T-cell (primary cell): ENCODE measurements around the gene FRMD5. TPM values are rescaled to one million over a fixed set of nuclear protein-coding genes. Genes with fewer than 3 reads are reported as not detected.

ENCODE experiments used
- ATAC-seq, 4 experiments: fragments of 200-7000 bp in 3 of 4; fragments of 150-1000 bp in 1 of 4; cut with Tn5 transposase; replicated peaks in 1 of 4; 1 replicate in 3 of 4; 2 replicates in 1 of 4; pipeline ENCODE4 v1.10.0; 2021; ENCODE audit warnings: moderate library complexity in 3 of 4, mild to moderate bottlenecking in 2 of 4, moderate number of reproducible peaks in 1 of 4
- CTCF ChIA-PET, 2 donors: fragments of 300-600 bp; sonication (Branson Sonifier 250); formaldehyde crosslinking; loops; one replicate each; lab custom pipeline; 2022; ENCODE audit warnings: antibody characterized with exemption in 2 of 2; lab: Charles Lee
- POLR2A ChIA-PET, 2 donors: fragments of 300-600 bp; sonication (Branson Sonifier 250); formaldehyde crosslinking; loops; one replicate each; lab custom pipeline; 2022; ENCODE audit warnings: antibody characterized with exemption in 2 of 2; lab: Charles Lee
- DNase-seq, 35 experiments: peaks; one replicate each; pipeline versions ENCODE4 v3.0.0 to v3.0.0-alpha.2; 2013 to 2023
- H3K27ac ChIP-seq: one replicate; pipeline ENCODE4 v1.5.1; 2013; ENCODE audit warnings: low read length
- H3K27me3 ChIP-seq, 2 experiments: replicated peaks in 1 of 2; 1 replicate in 1 of 2; 2 replicates in 1 of 2; pipeline versions ENCODE4 v1.6.1 to v1.7.0; 2013; ENCODE audit warnings: low read length in 1 of 2, mixed read lengths in 1 of 2; ENCODE audit not compliant: control insufficient read depth in 2 of 2, insufficient read depth in 2 of 2; ENCODE audit errors: extremely low read depth in 1 of 2
- H3K36me3 ChIP-seq, 2 donors: 1 replicate in 1 of 2; 2 replicates in 1 of 2; pipeline versions ENCODE4 v1.6.1 to v1.7.0; 2013; ENCODE audit warnings: low read length in 1 of 2; ENCODE audit not compliant: control insufficient read depth in 2 of 2, insufficient read depth in 1 of 2; ENCODE audit errors: extremely low read depth in 1 of 2
- H3K4me1 ChIP-seq, 2 experiments: 1 replicate in 1 of 2; 2 replicates in 1 of 2; pipeline versions ENCODE4 v1.6.1 to v1.7.0; 2013; ENCODE audit warnings: low read length in 2 of 2, mixed read lengths in 1 of 2; ENCODE audit not compliant: insufficient read depth in 2 of 2, control insufficient read depth in 1 of 2; ENCODE audit errors: extremely low read depth in 1 of 2
- H3K4me3 ChIP-seq, 2 donors: 1 replicate in 1 of 2; 2 replicates in 1 of 2; pipeline versions ENCODE4 v1.5.1 to v1.7.0; 2013; ENCODE audit warnings: mild to moderate bottlenecking in 2 of 2, low read length in 1 of 2, moderate library complexity in 1 of 2; ENCODE audit not compliant: control insufficient read depth in 1 of 2; ENCODE audit errors: extremely low read depth in 1 of 2
- H3K9me3 ChIP-seq: 2 replicates; pipeline ENCODE4 v1.7.0; 2013
- H3K27ac Mint-ChIP-seq, 2 donors: one replicate each; pipeline ENCODE4 v1.8.0; 2020 to 2021; ENCODE audit warnings: mild to moderate bottlenecking in 2 of 2, mixed read lengths in 2 of 2
- H3K27me3 Mint-ChIP-seq, 2 donors: one replicate each; pipeline ENCODE4 v1.8.0; 2021 to 2022; ENCODE audit warnings: mixed read lengths in 2 of 2
- H3K36me3 Mint-ChIP-seq: one replicate; pipeline ENCODE4 v1.8.0; 2021; ENCODE audit warnings: mixed read lengths
- H3K4me1 Mint-ChIP-seq, 3 donors: one replicate each; pipeline ENCODE4 v1.8.0; 2020 to 2022; ENCODE audit warnings: mixed read lengths in 3 of 3, mild to moderate bottlenecking in 1 of 3
- H3K4me3 Mint-ChIP-seq, 3 donors: one replicate each; pipeline ENCODE4 v1.8.0; 2020 to 2022; ENCODE audit warnings: mild to moderate bottlenecking in 3 of 3, mixed read lengths in 3 of 3, moderate library complexity in 3 of 3
- H3K9me3 Mint-ChIP-seq, 3 donors: one replicate each; pipeline ENCODE4 v1.8.0; 2020 to 2022; ENCODE audit warnings: mixed read lengths in 3 of 3
- WGBS: methylation state at CpG from one replicate; pipeline ENCODE4 v1.1.5; 2013; ENCODE audit warnings: missing lambda C conversion rate; ENCODE audit not compliant: insufficient coverage; 5-methylcytosine and 5-hydroxymethylcytosine counted together
- total RNA-seq, 35 experiments: library from RNA in 6 of 35; stranded (reverse) in 6 of 35; fragments of 120-200 nt in 1 of 35; gene quantifications; one replicate each; pipeline versions ENCODE4 v1.2.1 to v1.2.4 and lab custom pipeline; 2013 to 2026

The FRMD5 gene
- total RNA-seq, 5 donors from 2014 or later (not counting 1 experiment from before 2014, with no cell fraction given) = 0.09 to 0.26 (median 0.23) TPM; not detected in 2

GRCh38 chr15:43879386-43880355 lies 315.4 kb downstream of the FRMD5 start:
- Histone ChIP-seq H3K36me3 (no peaks in the 10 kb centered on the region), H3K27me3 (no peaks in the 10 kb centered on the region), H3K27ac (no peak overlapping the region), H3K4me1 (no peaks in the 10 kb centered on the region), H3K4me3 (no peak overlapping the region), H3K9me3 (no peaks in the 10 kb centered on the region)
- Mint-ChIP-seq H3K27me3 (no peaks in the 10 kb centered on the region), H3K9me3 (no peaks in the 10 kb centered on the region), H3K4me1 (no peaks in the 10 kb centered on the region), H3K27ac (no peak overlapping the region), H3K4me3 (no peak overlapping the region), H3K36me3 (peaks cover 13% of the 10 kb centered on the region)
- CTCF ChIA-PET = no interaction called here
- DNase-seq (no peak), ATAC-seq (no peak)
- POLR2A ChIA-PET = no interaction called here
- 97% methylated on average over 11 of the region's 15 CpGs for WGBS

DNA sequence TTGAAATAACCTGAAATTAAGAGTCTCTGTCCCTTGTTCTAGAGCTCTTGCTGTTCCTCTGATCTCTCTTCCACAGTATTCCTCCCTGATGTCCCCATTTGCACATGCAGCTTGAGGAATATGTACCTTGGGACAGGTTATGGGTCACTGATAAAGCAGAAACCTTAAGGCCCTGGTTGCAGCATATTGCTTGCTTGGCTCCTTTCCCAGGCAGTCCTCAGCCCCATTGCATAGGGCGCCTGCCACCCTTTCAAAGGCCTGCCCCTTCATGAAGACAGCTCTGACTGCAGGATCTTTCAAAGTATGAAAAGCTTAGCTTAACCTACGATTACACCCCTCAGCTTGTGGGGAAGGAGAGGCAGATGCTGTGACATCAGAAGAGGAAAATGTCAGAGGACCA lies 316.6 kb downstream of the FRMD5 start:
- no peaks in the 10 kb centered on the region for H3K4me1 ChIP-seq
- Mint-ChIP-seq H3K4me3 (no peak overlapping the region), H3K4me1 (no peaks in the 10 kb centered on the region), H3K27me3 (no peaks in the 10 kb centered on the region), H3K9me3 (no peaks in the 10 kb centered on the region), H3K27ac (no peak overlapping the region), H3K36me3 (peaks cover 17% of the 10 kb centered on the region)
- no peaks in the 10 kb centered on the region for H3K9me3 ChIP-seq
- CTCF ChIA-PET = no interaction called here
- H3K27ac ChIP-seq = no peak overlapping the region
- H3K27me3 ChIP-seq = no peaks in the 10 kb centered on the region
- peaks cover 0 to 2% of the 10 kb centered on the region in 2 donors for H3K36me3 ChIP-seq
- no peak overlapping the region for H3K4me3 ChIP-seq
- 100% methylated on average over 1 of the region's 2 CpGs for WGBS
- DNase-seq (no peak), ATAC-seq (no peak)
- POLR2A ChIA-PET = no interaction called here

DNA sequence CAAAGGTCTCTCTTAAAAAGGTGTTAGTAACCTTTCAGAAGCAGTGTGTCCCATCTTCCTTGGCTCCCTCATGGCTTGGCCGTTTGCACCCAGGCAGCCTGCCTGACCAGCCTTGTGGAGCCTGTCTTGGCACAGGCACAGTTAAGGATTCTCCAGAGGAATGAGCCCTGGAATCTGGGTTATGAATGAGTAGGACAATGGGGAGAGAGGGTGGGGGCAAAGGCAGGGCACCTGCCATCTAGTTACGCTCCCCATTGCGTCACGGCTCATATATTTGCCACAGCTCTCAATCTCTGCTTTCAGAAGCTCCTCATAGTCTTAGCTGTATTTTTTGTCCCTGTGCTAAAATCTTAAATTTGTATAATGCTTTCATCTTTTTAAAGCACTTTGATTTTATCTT lies 317.7 kb downstream of the FRMD5 start:
- DNase-seq (no peak), ATAC-seq (no peak)
- Mint-ChIP-seq H3K4me1 (no peaks in the 10 kb centered on the region), H3K4me3 (no peak overlapping the region), H3K27ac (no peak overlapping the region), H3K27me3 (no peaks in the 10 kb centered on the region), H3K36me3 (peaks cover 18% of the 10 kb centered on the region), H3K9me3 (no peaks in the 10 kb centered on the region)
- H3K27ac ChIP-seq = no peak overlapping the region
- ChIA-PET POLR2A (no interaction called here), CTCF (no interaction called here)
- 100% methylated on average over 1 of the region's 4 CpGs for whole genome bisulfite sequencing
- peaks cover 0 to 2% of the 10 kb centered on the region in 2 donors for H3K36me3 ChIP-seq
- no peaks in the 10 kb centered on the region for H3K27me3 ChIP-seq
- no peaks in the 10 kb centered on the region for H3K4me1 ChIP-seq
- H3K4me3 ChIP-seq = no peak overlapping the region
- no peaks in the 10 kb centered on the region for H3K9me3 ChIP-seq

DNA sequence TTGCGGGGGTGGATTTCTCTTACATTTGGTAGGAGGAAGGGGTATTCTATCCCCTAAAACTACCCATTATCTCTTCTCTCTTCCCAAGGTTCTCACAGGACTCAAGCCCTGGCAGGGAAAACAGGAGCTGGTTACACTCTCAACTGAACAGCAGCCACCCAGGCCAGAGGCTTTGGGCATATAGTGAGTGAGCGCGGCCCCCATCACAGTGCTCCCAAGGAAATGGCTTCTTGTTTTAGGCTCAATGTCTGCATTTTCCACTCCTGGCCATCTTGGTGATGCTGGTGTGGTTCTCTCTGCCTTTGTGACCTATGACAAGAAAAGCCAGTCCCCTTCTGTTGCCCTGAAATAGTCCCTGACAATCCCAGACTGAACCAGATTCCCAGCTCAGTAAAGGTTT lies 318.2 kb downstream of the FRMD5 start:
- ChIA-PET CTCF (interaction anchor here in 1 of 2 donors (0.6 kb wide), 1 partner anchor 21 kb away, joined by 7 read pairs; no protein-coding TSS in a partner anchor), POLR2A (no interaction called here)
- no peaks in the 10 kb centered on the region for H3K9me3 ChIP-seq
- no peaks in the 10 kb centered on the region for H3K27me3 ChIP-seq
- Mint-ChIP-seq H3K36me3 (peaks cover 22% of the 10 kb centered on the region), H3K4me1 (no peaks in the 10 kb centered on the region), H3K4me3 (no peak overlapping the region), H3K27ac (no peak overlapping the region), H3K9me3 (no peaks in the 10 kb centered on the region), H3K27me3 (no peaks in the 10 kb centered on the region)
- H3K4me1 ChIP-seq = no peaks in the 10 kb centered on the region
- no peak for DNase-seq
- H3K4me3 ChIP-seq = no peak overlapping the region
- peaks cover 0 to 2% of the 10 kb centered on the region in 2 donors for H3K36me3 ChIP-seq
- WGBS = 100% methylated on average over 2 of the region's 3 CpGs
- ATAC-seq = no peak
- no peak overlapping the region for H3K27ac ChIP-seq

GRCh38 chr15:43873651-43874050 lies 321.4 kb downstream of the FRMD5 start:
- no peak for DNase-seq
- H3K27ac Mint-ChIP-seq = no peak overlapping the region
- H3K4me3 Mint-ChIP-seq = no peak overlapping the region
- H3K27me3 Mint-ChIP-seq = no peaks in the 10 kb centered on the region
- H3K36me3 ChIP-seq = peaks cover 0 to 5% of the 10 kb centered on the region in 2 donors
- no peaks in the 10 kb centered on the region for H3K27me3 ChIP-seq
- ChIA-PET CTCF (no interaction called here), POLR2A (no interaction called here)
- no peak overlapping the region for H3K27ac ChIP-seq
- peaks cover 22% of the 10 kb centered on the region for H3K36me3 Mint-ChIP-seq
- no peaks in the 10 kb centered on the region for H3K4me1 Mint-ChIP-seq
- H3K9me3 ChIP-seq = no peaks in the 10 kb centered on the region
- no peak overlapping the region for H3K4me3 ChIP-seq
- 97% methylated on average over 5 of the region's 10 CpGs for WGBS
- H3K9me3 Mint-ChIP-seq = no peaks in the 10 kb centered on the region
- no peak for ATAC-seq
- no peaks in the 10 kb centered on the region for H3K4me1 ChIP-seq

GRCh38 chr15:43872416-43873020 lies 322.6 kb downstream of the FRMD5 start:
- Histone ChIP-seq H3K27ac (no peak overlapping the region), H3K36me3 (peaks cover 0 to 5% of the 10 kb centered on the region in 2 donors), H3K27me3 (no peaks in the 10 kb centered on the region), H3K4me3 (no peak overlapping the region), H3K9me3 (no peaks in the 10 kb centered on the region), H3K4me1 (no peaks in the 10 kb centered on the region)
- ChIA-PET POLR2A (no interaction called here), CTCF (interaction anchor here in 1 of 2 donors (0.6 kb wide), 1 partner anchor 33 kb away, joined by 3 read pairs; no protein-coding TSS in a partner anchor)
- Mint-ChIP-seq H3K27me3 (no peaks in the 10 kb centered on the region), H3K36me3 (peaks cover 24% of the 10 kb centered on the region), H3K4me1 (peaks cover 0 to 2% (median 0%) of the 10 kb centered on the region in 3 donors), H3K4me3 (no peak overlapping the region), H3K9me3 (no peaks in the 10 kb centered on the region), H3K27ac (no peak overlapping the region)
- 95% methylated on average over 3 of the region's 6 CpGs for WGBS
- ATAC-seq = no peak
- peak in 5 of 35 experiments; percentile 2 to 40 (median 7) for DNase-seq
